ENCODE data around the gene ITPR1. TPM values are rescaled to one million over a fixed set of nuclear protein-coding genes. Genes with fewer than 3 reads are reported as not detected.

Gene ITPR1
- total RNA-seq, 1 experiment from 2014 or later, result 17.1 TPM

DNA sequence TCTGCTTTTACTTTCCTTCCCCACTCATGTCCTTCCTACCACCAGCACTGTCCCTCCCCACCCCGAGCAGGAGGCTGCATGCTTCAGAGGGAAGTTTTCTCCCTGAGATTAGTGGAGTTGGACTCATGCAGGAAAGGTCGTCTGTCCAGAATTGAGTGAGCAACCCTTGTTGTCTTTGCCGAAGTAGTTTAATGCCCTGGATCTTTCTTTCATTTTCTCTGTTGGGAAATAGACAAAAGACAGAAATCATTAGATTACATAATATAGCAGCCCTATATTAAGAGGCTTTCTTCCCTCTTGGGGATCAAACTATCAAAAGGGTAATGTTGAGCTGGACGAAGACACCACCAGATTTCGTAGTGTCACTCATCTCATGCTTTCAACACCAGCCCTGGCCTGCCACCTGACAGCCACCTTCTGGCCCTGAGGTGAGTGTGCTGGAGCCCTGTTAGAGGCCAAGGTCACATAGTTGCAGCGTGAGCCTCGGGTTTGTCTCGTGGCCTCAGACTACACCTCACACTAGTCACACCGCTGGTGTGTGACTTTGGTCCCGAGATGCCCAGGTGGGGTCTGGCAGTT lies 231.0 kb downstream of the ITPR1 start:
- Histone ChIP-seq H3K4me3 (no peak overlapping the region), H3K4me1 (peaks cover 25% of the 10 kb centered on the region)

DNA sequence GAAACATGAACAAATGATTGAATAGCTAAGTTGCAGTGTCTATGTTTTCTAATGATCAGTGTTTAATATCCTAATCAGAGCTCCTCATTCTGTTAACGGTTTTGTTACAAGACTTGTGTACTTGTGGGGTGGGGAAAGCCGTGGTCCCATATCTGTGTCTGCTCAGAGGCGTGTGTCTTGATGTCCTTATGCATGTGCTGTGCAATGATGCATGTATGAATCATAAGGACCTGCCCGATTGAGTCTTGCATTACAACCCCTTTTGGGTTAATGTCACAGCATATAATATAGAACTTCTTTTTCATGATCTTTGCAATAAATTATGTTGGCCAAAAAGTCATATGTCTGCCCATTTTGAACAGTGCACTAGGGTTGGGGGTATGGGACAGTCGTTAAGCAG lies 233.4 kb downstream of the ITPR1 start:
- Histone ChIP-seq H3K27me3 (no peaks in the 10 kb centered on the region), H3K27ac (no peak overlapping the region), H3K36me3 (no peaks in the 10 kb centered on the region), H3K4me3 (no peak overlapping the region), H3K9me3 (replicated peaks) (no peaks in the 10 kb centered on the region), H3K4me1 (peaks cover 16% of the 10 kb centered on the region)
- DNase-seq, result no peak

More for the DNA sequence above, 231.0 kb downstream of the ITPR1 start:
- Histone ChIP-seq H3K27me3 (no peaks in the 10 kb centered on the region), H3K9me3 (replicated peaks) (no peaks in the 10 kb centered on the region), H3K36me3 (no peaks in the 10 kb centered on the region), H3K27ac (no peak overlapping the region)
- no peak for DNase-seq

DNA sequence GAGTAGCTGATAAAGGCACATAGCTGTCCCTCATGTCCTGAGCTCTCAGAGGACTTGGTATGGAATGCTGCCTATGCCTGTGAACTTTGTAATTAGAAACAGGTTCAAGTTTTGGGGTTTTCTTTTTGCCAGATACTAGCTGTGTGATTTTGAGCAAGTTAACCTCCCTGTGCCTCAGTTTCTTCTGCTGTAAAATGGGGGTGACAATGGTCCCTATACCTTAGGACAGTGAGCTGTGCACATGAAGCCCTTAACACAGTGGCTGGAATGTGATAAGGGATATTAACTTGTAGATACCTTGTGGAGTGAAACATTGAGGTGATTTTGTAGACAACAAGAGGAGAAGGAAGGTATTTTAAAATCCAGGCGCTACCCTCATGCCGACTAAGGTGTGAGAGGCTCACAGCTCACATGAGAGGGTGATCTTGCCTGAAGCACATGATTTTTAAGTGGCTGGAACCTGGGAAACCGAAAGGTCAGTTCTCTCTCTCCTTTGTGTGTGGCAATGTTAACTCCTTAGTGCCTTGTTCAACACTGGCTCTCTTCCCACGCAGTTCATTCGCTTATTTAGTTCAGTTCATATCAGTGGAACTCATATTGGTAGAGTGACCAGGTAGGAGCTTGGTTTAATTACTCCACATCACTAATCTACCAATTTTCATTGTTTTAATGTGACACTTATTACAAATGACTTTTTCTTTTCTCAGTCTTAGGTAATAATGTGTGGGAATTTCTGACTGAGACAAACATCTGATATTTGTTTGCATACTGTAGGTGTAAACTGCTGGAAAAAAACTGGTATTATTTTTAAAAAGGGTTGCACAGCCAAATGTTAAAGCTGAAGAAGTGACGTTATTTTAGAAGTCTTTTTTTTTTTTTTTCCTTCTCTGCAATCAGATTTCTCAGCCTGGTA lies 236.2 kb downstream of the ITPR1 start:
- DNase-seq, result no peak

DNA sequence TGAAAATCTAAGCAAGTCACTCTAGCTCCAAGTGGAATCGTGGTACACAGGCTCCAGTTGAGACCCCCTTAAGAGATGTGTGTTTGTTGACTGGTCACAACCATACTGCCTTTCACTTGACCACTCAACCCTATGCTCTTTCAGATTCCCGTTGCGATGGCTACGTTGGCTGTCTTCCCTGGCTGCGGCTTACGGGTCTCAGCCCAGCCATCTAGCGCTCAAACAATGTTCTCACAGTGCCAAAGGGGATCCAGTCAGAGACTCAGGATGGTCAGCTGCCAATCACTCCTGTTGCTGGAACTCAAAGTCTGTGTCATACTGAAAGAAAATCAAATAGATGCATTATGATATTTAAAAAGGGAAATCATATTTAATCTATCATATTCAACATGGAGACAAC lies 237.6 kb downstream of the ITPR1 start:
- H3K4me3 ChIP-seq, result no peak overlapping the region
- no peaks in the 10 kb centered on the region for H3K36me3 ChIP-seq
- H3K4me1 ChIP-seq, result peaks cover 8% of the 10 kb centered on the region
- no peak overlapping the region for H3K27ac ChIP-seq
- DNase-seq, result no peak
- no peaks in the 10 kb centered on the region for H3K27me3 ChIP-seq
- H3K9me3 ChIP-seq (replicated peaks), result no peaks in the 10 kb centered on the region

More for the DNA sequence above, 236.2 kb downstream of the ITPR1 start:
- H3K27ac ChIP-seq, result no peak overlapping the region
- no peaks in the 10 kb centered on the region for H3K27me3 ChIP-seq
- no peaks in the 10 kb centered on the region for H3K36me3 ChIP-seq
- no peak overlapping the region for H3K4me3 ChIP-seq
- H3K4me1 ChIP-seq, result peaks cover 8% of the 10 kb centered on the region
- H3K9me3 ChIP-seq (replicated peaks), result no peaks in the 10 kb centered on the region

DNA sequence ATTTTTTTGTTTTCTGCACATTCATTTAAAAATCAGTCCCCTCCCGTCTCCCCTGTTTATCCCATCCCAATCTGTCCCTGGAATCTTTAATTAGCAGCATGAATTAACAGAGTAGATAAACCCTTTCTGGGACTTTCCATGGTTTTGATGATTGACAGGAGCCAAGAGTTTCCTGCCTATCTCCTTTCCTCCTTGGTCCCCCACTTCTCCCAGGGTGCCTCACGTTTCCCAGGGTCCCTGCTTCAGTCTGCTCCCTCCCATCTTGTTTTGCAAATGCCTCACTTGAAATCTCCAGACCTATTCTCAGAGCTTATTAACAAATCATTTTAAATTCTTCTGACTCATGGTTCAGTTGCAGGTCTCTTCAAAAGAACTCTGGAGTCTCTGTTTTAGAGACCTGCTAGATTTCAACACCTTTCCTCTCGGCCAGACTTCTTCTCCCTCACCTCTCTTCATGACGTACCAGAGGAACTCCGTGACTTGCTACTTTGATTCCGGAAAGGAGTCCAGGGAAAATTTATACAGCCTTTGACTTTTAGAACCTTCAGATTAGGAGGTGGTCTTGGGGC lies 238.5 kb downstream of the ITPR1 start:
- H3K27me3 ChIP-seq, result no peaks in the 10 kb centered on the region
- H3K27ac ChIP-seq, result no peak overlapping the region
- no peaks in the 10 kb centered on the region for H3K36me3 ChIP-seq
- H3K4me3 ChIP-seq, result no peak overlapping the region
- no peak for DNase-seq
- peaks cover 8% of the 10 kb centered on the region for H3K4me1 ChIP-seq
- H3K9me3 ChIP-seq (replicated peaks), result no peaks in the 10 kb centered on the region

DNA sequence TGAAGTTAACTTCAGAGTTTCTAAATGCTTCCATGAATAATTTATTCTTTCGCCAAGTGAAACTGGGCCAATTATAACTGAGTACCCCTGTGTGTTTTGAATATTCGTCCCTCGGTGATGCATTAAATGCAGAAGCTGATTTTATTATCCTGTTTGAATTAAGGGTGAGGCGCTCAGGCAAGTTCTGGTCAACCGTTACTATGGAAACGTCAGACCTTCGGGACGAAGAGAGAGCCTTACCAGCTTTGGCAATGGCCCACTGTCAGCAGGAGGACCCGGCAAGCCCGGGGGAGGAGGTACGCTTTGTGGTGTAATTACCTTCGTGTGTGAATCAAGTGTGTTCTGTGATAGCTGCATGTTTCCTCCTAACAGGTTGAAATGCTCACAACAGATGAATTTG lies 239.8 kb downstream of the ITPR1 start:
- no peak overlapping the region for H3K4me3 ChIP-seq
- no peaks in the 10 kb centered on the region for H3K36me3 ChIP-seq
- H3K27ac ChIP-seq, result no peak overlapping the region
- DNase-seq, result no peak
- H3K4me1 ChIP-seq, result peaks cover 8% of the 10 kb centered on the region
- H3K9me3 ChIP-seq (replicated peaks), result no peaks in the 10 kb centered on the region
- no peaks in the 10 kb centered on the region for H3K27me3 ChIP-seq

DNA sequence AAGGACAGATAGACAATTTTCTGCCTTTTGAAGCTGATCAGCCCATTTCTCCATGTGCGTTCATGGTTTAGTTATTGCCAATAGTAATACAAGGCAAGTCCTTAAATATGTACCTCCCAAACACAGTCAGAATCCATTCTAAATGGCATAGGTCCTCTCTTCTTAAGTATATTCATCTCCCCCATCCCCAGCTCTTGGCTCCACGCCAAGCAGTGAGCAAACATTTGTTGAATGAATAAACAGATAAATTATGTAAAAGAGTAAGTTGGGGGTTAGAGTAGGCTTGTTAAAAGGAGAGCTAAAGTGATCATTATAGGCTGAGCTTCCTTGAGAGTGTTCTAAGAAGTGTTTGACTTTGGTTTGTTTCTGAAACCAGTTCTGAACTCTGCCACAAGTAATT lies 241.3 kb downstream of the ITPR1 start:
- Histone ChIP-seq H3K27me3 (no peaks in the 10 kb centered on the region), H3K4me1 (peaks cover 8% of the 10 kb centered on the region), H3K36me3 (no peaks in the 10 kb centered on the region), H3K27ac (no peak overlapping the region), H3K4me3 (no peak overlapping the region), H3K9me3 (replicated peaks) (no peaks in the 10 kb centered on the region)
- no peak for DNase-seq

DNA sequence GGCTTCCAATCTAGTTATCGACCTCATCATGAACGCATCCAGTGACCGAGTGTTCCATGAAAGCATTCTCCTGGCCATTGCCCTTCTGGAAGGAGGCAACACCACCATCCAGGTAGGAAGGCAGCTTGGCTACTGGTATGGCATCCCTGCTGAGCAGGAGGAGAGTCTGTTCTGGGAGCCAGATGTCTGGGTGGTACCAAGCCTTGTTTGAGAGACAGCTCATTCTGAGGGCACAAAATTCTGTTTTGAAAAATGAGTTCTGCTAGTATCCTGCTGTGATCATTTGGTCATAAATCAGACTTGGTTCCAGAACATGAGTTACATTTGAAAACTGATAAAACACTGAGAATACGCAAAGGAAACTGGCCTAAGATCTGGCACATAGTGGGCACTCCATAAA lies 242.1 kb downstream of the ITPR1 start:
- Histone ChIP-seq H3K36me3 (no peaks in the 10 kb centered on the region), H3K27ac (no peak overlapping the region), H3K4me3 (no peak overlapping the region), H3K4me1 (peaks cover 8% of the 10 kb centered on the region), H3K9me3 (replicated peaks) (no peaks in the 10 kb centered on the region), H3K27me3 (no peaks in the 10 kb centered on the region)
- DNase-seq, result no peak

DNA sequence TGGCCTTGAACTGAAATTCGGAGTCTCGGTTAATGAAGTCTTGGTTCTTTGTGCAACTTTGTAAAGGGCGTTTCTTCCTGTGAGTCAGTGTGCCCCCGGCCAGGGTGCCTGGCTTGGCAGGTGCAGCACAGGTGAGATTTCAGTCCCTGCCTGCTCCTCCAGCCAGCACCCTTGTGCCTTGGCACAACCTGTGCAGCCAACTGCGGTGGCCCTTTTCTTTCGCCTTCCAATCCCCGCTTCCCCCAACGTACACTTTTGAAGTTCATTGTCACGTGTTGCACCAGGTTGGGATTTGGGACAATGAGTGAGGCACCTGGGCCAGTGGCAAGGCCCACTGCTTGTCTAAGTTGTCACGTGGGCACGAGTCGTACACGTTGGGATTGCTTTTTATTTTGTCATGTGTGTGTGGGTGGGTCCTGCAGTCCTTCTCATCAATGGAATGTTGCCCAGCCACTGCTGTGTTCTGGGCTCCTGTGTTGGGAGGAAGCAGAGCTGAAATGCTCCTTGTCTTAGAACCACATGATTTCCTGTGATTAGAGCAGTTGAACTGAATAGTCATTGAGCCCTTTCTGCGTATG lies 243.2 kb downstream of the ITPR1 start:
- no peak for DNase-seq
- H3K4me3 ChIP-seq, result no peak overlapping the region

DNA sequence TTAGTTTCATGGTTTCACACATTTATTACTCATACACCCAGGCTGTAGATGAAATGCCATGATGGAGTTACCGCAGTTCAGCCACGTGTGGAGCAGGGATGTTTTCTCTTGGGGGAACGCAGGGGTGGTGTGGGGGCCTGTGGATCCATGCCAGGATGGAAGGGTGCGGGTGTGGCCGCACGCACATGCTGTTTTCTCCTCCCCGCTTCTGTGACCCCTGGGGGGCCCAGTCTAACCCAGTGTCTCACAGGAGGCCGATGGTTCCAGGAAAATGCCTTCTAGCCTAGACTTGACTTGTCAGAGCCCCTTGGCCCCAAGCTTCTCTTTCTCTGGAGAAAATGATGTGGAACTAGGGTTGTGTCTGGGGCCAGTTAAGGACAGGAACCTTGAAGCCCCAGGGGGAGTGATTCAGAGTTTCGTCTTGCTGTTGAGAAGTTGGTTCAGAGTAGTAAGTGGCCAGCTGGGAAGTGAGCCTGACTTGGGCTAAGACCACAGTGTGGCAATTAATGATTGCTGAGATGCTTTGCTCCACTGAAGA lies 245.7 kb downstream of the ITPR1 start:
- no peaks in the 10 kb centered on the region for H3K36me3 ChIP-seq
- no peak for DNase-seq
- H3K27me3 ChIP-seq, result no peaks in the 10 kb centered on the region
- H3K27ac ChIP-seq, result no peak overlapping the region
- H3K4me1 ChIP-seq, result peaks cover 15% of the 10 kb centered on the region
- H3K9me3 ChIP-seq (replicated peaks), result no peaks in the 10 kb centered on the region
- no peak overlapping the region for H3K4me3 ChIP-seq

More for the DNA sequence above, 243.2 kb downstream of the ITPR1 start:
- no peaks in the 10 kb centered on the region for H3K36me3 ChIP-seq
- H3K27ac ChIP-seq, result no peak overlapping the region
- H3K27me3 ChIP-seq, result no peaks in the 10 kb centered on the region
- H3K9me3 ChIP-seq (replicated peaks), result no peaks in the 10 kb centered on the region
- peaks cover 6% of the 10 kb centered on the region for H3K4me1 ChIP-seq

DNA sequence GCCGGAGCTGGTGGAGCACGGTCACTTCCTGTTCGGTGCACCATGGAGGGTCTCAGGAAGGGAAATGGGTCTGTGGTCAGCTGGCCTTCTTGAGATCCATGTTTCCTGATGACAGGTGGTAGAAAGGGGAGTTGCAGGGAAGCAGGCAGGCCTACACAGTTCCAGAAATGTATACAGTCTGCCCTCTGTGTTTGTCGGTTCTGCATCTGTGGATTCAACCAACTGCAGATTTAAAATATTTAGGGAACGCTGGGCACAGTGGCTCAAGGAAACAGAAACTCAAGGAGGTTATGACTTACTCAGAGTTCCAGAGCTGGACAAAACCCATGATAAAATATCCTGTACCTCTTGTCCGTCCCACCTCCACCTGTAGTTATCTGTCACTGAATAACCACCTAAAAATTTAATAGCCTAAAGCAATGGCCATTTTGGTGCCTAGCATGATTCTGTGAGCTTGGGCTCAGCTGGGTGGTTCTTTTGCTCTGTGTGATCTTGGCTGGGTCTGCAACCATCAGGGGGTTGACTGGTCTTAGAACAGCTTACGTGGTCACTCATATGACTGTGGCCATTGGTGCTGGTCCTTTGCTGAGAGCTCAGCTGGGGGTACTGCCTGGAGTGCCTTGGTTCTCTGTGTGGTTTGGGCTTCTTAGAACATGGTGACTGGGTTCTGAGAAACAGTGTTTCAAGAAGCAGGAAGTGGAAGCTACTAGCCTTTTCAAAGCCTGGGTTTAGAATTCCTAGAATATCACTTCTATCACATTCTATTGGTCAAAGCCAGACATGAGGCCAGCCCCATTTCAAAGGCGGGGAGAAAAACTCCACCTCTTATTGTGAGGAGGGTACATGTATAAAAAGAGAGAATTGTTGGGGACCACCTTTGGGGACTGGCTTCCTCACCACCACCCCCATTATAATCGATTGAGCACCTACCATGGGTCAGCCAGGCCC lies 246.4 kb downstream of the ITPR1 start:
- H3K27me3 ChIP-seq, result no peaks in the 10 kb centered on the region
- H3K9me3 ChIP-seq (replicated peaks), result no peaks in the 10 kb centered on the region
- no peaks in the 10 kb centered on the region for H3K36me3 ChIP-seq
- H3K4me1 ChIP-seq, result peaks cover 21% of the 10 kb centered on the region
- DNase-seq, result no peak
- H3K4me3 ChIP-seq, result no peak overlapping the region
- no peak overlapping the region for H3K27ac ChIP-seq

DNA sequence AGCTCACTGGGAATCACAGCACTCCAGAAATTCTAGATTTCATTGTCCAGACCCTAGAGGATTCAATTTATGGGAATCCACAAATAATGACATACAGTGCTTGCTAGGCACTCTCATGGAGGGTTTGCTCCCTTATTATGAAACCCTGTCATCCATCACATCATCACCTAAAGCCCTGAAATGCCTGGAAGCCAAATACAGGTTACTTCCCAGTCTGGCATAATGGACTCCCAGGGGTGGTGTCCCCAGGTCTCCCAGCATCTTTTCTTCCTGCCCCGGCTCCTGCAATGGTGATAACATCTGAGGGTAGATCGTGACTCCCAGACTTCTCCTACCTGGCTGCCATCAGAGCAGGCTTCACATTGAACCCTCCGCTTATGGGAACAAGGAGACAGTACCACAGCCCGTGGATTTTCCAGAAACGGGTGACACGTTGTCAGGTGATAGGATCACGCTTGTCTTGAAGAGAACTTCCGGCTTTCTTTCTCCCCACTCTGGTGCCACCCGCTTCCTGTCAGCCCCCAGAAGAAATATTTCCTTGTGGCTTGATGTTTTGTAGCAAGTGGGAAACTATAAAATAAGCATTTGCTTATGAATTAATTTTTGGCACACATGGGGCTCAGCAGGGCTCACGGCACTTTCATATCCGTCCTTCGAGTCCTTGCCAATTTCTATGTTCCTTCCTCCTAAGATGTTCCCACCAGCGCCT lies 247.4 kb downstream of the ITPR1 start:
- Histone ChIP-seq H3K27me3 (no peaks in the 10 kb centered on the region), H3K4me3 (no peak overlapping the region), H3K4me1 (peaks cover 22% of the 10 kb centered on the region), H3K36me3 (no peaks in the 10 kb centered on the region), H3K27ac (peak overlapping the region; percentile 61), H3K9me3 (replicated peaks) (no peaks in the 10 kb centered on the region)
- DNase-seq, result no peak

DNA sequence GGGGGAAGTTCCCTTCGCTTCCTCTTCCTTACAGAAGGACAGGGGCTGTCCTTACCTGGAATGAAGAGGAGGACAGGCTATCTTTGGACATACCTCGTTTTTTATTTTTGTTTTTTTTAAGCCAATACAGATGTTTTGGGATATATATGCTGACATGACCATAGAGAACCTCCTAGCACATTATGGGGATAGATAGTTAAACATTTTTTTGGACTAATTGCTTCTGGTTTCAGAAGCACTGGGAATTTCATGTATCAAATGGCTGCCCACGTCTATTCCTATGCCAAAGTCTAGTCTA lies 247.9 kb downstream of the ITPR1 start:
- H3K4me3 ChIP-seq, result no peak overlapping the region
- peak overlapping the region; percentile 61 for H3K27ac ChIP-seq
- H3K36me3 ChIP-seq, result no peaks in the 10 kb centered on the region
- H3K4me1 ChIP-seq, result peaks cover 22% of the 10 kb centered on the region
- DNase-seq, result no peak
- no peaks in the 10 kb centered on the region for H3K27me3 ChIP-seq
- H3K9me3 ChIP-seq (replicated peaks), result no peaks in the 10 kb centered on the region
